HG02943 (cell line): ENCODE measurements around the gene MAP3K5.

Source experiments
- ATAC-seq: cut with Tn5 transposase; IDR thresholded peaks from one replicate; pipeline ENCODE4 v1.9.1; 2021; ENCODE audit warnings: mild to moderate bottlenecking, low read depth, moderate library complexity; ENCODE audit not compliant: unreplicated experiment

Gene MAP3K5

GRCh38 chr6:136614350-136614749 lies 177.9 kb downstream of the MAP3K5 start:
- no peak for ATAC-seq

- no peak for ATAC-seq
Observed at GRCh38 chr6:136613477-136613876, 178.8 kb downstream of the MAP3K5 start.

GRCh38 chr6:136612666-136613389 lies 179.4 kb downstream of the MAP3K5 start:
- ATAC-seq: no peak

- no peak for ATAC-seq
Observed at GRCh38 chr6:136611746-136612145, 180.5 kb downstream of the MAP3K5 start.

- ATAC-seq: no peak
Observed at GRCh38 chr6:136611133-136611532, 181.1 kb downstream of the MAP3K5 start.

- ATAC-seq: no peak
Observed at GRCh38 chr6:136609873-136610706, 182.2 kb downstream of the MAP3K5 start.

- ATAC-seq: no peak
Observed at GRCh38 chr6:136608991-136609390, 183.3 kb downstream of the MAP3K5 start.

GRCh38 chr6:136607932-136608772 lies 184.1 kb downstream of the MAP3K5 start:
- ATAC-seq: no peak

GRCh38 chr6:136607204-136607931 lies 184.9 kb downstream of the MAP3K5 start:
- ATAC-seq: no peak

GRCh38 chr6:136604928-136605510 lies 187.3 kb downstream of the MAP3K5 start:
- no peak for ATAC-seq

GRCh38 chr6:136604328-136604825 lies 187.9 kb downstream of the MAP3K5 start:
- no peak for ATAC-seq

GRCh38 chr6:136600818-136601217 lies 191.5 kb downstream of the MAP3K5 start:
- ATAC-seq: no peak

- ATAC-seq: no peak
Observed at GRCh38 chr6:136599329-136600011, 192.8 kb downstream of the MAP3K5 start.

GRCh38 chr6:136598048-136598447 lies 194.2 kb downstream of the MAP3K5 start:
- no peak for ATAC-seq

GRCh38 chr6:136594671-136595070 lies 197.6 kb downstream of the MAP3K5 start:
- no peak for ATAC-seq

GRCh38 chr6:136593748-136594490 lies 198.4 kb downstream of the MAP3K5 start:
- ATAC-seq: peak; percentile 97

GRCh38 chr6:136592930-136593673 lies 199.2 kb downstream of the MAP3K5 start:
- no peak for ATAC-seq

GRCh38 chr6:136591617-136592016 lies 200.7 kb downstream of the MAP3K5 start:
- no peak for ATAC-seq
